GM21367 (cell line): ENCODE data around the gene LY86.

Source experiments
- ATAC-seq: cut with Tn5 transposase; IDR thresholded peaks from one replicate; pipeline ENCODE4 v1.9.1; 2021; ENCODE audit not compliant: unreplicated experiment

Gene LY86

DNA sequence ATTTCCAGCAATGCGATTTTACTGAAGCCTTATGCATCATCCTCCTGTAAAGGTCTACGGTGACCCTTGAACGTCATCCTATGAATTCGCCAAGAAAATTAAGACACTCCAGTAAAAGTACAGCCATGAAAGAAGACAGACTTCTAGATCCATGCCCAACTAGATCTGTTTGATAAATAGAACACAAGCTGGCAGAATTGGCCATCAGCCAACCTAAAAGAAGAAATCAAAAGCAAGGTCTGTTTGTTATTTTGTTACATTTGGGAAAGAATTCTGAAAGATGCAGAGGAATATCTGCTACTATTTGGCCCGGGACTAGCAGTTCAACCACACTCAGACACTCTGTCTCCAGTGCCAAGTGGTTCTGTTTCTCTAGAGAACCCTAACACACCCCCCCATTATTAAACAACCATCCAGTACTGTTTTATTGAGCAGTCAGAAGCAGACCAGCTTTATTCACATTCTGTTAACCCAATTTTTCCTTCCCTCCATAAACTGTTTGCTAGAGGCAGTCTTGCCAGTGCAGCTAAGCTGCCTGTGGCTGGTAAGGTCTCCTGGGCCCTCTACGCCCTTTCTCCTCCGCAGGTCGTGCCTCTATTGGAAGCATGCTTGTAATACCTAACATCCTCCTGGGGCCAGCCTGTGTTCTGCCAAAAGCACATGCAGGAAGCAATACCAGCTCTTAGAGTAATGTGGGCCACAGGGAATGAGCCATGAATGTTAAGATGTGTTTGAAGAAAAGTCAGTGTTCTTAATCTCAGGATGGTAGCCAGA, 30.7 kb downstream of the LY86 start:
- no peak for ATAC-seq

DNA sequence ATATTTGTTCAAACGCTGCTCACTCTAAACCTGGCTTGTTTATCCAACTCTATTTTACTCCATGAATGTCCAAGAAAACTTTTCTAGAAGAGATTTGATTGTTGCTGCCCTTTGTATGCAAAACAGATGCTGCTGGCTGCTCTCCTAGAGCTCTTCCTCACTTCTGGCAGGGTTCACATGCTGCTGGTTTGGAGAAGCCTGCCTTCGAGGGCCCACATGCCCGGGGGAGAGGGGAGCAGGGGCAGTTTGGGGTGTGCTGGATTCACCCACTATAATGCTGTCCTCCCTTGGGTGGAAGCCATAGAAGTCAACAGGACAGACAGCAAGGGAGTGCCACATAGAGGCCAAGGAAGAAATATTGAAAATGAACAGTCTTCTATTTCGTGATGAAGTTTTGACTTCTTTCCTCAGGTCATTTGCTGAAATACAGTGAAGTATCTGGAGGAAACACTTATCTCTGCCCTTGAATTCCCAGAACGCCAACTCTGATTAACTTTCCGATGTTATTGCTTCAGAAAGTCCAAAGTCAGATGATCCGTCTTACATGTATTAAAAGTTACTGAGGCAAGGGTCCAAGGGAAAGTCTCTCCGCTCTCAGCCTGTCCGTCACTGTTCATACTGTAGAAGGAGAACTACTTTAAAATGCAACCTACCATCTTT, 32.4 kb downstream of the LY86 start:
- ATAC-seq = no peak

DNA sequence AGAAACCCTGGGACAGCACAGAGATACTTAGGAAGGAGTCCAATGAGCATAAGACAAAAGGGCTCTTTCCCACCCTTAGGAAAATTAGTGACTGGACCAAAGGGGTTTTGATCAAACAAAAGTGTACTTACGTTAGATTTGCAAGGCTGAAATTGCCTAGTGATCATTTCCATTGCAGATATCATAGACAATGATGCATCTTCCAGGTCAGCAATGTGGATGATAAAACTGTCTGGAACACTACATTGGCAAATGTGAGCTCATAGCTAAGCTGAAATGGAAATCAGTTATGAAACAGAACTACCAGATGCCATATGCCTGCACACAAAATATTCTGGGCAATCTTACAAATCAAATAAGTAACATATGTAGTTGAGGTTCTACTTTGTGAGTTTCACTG, 34.0 kb downstream of the LY86 start:
- no peak for ATAC-seq

DNA sequence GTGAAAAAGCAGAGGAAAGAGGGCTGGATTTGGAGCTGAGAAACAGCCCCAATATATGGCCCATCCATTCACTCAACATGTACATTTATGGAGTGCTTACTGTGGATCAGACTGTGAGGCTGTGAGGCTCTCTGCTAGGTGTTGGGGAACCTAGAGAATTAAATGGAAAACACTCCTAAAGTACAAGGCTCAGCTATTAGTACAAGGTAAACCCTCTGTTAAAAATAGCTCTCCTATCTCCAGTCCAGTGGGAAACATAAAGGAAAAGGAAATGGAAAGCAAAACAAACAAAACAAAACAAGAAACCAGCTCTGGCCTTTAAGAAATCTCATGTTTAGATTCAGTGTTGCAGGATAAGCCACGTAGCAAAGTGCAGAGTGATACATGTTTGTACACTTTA, 35.0 kb downstream of the LY86 start:
- ATAC-seq = no peak

DNA sequence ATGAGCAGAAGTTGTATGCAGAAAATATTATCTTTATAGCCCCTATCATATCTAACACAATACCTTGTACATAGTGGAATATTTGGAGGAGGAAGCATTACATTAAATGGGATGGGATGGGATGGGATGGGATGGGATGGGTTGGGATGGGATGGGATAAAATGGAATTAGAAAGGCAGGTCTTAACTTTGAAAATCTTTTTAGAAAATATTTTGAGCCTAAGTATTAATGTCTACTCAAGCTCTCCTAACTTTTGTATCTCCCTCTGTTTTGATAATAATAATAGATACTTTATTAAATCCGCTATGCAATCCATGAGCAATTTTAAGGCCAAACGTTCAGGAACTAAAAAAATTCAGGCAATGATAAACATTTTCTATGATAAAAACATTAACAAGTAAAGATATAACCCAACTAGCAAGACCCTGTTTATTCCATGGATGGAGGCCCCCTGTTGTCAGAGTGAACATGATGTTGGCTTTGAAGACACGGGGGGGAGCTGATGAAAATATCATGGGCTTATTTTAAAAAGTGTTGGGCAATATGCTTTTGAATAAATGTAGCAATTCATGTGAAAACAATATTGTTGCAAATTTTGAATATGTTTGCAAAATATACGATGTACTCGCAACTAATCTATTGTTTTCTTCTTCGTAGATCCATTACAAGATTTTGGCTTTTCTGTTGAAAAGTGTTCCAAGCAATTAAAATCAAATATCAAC, 35.9 kb downstream of the LY86 start:
- no peak for ATAC-seq

DNA sequence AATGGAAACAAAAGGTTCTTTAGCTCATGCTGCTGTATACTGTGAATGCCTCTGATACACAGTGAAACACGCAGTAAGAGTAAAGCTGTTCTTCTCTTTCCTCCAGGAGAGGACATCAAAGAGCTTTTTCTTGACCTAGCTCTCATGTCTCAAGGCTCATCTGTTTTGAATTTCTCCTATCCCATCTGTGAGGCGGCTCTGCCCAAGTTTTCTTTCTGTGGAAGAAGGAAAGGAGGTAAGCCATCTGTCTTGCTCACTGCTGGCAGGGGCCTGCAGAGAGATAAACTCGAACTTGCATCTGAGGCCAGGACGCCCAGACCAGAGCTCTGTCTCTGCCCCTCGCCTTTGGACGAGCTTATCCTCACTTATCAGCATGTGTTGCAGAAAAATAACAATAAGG, 37.7 kb downstream of the LY86 start:
- ATAC-seq = no peak

DNA sequence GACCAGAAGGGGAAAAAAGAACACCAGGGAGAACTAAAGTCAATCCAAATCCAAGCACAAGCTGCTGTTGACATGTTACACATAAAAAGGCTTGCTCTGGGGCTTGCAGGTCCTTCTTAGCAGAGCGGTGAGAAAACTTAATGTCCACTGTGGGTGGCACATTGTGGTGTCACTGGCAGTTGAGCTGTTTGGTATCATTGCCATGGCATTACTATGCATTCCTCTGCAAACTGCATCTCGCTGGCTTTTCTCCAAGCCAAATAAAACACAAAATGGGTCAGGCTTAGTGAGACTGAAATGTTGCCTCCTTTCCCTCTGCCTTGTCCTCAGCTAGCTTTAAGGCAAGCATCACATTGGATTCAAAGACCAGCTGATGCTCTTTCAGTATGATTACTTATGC, 40.9 kb downstream of the LY86 start:
- no peak for ATAC-seq

DNA sequence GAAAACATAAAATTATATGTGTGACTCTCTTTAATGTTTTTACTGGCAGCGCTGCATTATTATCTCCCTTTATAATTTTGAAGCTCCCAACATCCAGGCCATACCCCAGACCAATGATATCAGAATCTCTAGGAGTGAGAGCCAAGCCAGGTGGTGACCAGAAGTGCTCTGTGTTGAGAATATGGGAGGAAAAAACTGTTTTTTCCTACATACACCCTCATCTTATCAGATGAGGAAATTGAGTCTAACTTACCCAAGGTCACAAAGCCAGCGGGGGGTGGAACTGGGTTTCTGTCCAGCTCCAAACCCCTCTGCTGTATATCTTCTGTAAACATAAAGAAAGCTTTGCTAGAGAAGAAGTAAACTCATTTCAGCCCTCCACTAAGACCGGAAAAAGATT, 42.5 kb downstream of the LY86 start:
- ATAC-seq = no peak

DNA sequence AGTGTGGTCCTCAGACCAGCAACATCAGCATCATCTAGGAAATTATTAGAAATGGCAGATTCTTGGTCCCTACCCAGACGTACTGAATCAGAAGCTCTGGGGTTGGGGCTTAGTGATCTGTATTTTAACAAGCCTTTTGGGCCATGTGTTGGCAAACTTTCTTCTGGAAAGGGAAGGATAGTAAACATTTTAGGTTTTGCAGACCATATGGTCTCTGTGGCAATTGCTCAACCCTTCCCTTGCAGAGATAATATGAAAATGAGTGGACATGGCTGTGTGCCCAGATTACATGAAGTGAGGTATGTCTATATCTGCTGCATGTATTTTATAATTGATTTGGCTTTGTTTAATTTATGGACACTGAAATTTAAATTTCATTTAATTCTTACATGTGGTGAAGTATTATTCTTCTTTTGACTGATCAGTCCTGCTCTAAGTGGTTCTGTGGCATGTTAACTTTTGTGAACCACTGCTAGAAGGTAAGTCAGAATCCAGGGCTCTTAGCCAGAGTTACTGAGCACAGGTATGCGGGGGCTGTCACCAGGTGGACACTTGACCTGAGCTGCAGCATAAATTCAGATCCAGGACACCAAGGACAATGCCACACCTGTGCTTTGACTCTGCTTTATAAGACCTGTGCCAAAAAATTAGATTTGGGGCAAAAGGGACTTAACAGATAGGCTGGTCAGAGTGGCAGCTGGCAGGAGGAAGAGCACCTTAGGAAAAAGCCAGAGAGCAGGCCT, 43.2 kb downstream of the LY86 start:
- no peak for ATAC-seq

DNA sequence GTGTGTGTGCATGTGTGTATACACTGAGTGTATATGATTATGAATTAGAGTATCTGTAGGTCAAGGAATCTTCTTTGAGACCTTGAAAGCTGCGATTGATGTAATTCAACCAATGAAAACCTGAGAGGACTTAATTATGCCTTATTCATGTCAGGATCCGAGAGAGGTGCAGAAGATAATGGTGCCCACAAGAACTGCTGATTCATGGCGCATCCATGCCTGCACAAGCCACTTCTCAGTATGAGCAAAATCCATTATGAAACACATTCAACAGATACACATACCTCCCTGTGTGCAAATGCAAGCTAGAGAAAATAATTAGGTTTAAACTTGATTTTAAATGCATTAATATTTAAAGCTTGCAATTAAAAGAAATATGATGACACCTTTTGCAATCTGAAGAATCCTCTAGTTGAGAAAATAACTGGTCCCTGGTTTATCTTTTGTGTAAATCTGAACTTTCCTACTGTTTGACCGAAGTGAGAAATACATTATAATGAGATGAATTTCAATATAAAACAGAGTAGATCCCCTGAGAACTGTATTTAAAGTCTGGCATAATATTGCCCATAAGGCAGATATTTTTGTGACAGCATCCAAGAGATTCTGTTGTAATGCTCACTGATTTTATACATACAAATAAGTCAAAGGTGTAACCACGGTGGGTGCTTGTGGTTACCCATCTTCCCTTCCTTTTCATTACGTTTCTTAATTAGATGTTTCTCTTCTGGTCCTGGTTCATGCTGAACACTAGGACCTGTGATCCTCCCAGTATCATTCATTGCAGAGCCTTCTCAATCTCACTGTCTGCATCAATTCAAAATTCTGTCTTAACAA, 45.6 kb downstream of the LY86 start:
- ATAC-seq = no peak

DNA sequence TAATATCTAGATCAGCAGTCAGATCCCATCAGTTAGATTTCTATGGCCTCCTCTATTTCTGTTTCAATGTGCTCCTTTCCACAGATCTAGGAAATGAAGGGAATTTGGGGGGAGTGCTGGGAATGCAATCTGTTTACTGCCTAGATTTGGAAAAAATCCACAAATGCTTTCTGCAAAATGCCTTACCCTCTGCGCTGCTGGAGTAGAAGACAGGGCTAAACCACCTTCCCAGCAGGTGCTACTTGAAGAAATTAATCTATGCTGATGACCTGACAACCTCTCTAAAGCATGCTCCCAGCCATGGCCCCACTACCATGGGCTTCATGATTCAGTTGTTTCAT, 46.2 kb downstream of the LY86 start:
- ATAC-seq = no peak

DNA sequence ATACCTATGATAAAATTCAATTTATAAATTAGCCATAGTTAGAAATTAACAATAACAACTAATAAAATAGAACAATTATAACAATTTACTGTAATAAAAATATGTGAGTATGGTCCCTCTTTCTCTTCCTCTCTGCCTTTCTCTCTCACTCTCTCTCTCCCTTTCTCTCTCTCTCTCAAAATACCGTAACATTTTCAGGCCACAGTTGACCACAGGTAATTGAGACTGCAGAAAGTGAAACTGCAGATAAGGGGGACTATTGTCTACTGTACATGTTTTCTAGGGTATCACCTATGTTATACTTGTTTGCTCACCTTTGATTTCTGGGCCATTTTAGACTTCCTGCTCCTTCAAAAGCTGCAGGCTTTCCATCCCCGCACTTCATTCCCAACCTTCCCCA, 46.8 kb downstream of the LY86 start:
- peak; percentile 45 for ATAC-seq

DNA sequence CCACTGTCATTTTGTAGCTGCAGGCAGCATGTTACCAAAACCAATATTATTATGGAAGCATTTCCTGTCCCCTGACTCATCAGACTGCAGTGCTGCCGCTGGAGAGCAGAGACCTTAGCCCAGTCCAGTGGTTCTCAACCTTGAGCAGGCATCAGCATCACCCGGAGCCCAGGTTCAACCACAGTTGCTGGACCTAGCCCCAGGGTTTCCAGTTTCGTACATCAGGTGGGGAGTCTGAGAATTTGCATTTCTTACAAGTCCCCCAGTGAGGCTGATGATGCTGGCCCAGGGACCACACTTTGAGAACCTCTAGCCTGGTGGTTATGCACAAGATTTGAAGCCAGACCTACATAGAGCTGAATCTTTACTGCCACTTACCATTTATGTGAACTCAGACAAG, 47.3 kb downstream of the LY86 start:
- ATAC-seq = peak; percentile 69

DNA sequence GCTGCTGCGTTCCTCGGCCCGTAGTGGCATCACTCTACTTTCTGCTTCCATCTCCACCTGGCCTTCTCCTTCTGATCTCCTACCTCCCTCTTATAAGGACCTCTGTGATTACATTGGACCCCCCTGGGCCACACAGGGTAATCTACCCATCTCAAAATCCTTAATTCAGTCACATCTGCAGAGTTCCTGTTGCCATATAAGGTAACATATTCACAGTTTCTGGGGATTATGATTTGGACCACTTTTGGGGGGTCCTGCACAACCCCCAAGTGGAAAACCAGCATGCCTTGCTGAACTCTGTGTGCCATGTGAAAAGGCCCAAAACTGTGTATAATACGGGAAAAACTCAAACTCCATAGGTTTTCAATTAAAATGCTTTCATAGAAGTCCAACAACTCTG, 51.1 kb downstream of the LY86 start:
- no peak for ATAC-seq

DNA sequence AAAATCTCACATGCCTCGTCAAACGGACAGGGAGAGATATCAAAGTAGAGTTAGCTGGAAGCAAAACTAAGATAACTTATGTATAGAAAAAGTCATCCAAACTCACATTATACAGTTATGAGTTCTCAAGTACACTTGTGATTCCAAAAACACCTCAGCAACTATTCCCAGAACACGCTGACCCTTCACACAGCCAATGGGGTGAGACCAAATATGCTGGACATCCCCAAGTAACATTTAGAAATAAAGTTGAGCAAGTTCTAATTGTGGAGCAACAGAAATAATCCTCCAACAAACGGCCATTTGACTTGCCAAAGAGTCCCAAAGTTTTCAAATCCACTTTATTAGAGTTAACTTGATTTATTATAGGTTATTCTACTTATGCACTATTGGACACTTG, 52.4 kb downstream of the LY86 start:
- no peak for ATAC-seq

DNA sequence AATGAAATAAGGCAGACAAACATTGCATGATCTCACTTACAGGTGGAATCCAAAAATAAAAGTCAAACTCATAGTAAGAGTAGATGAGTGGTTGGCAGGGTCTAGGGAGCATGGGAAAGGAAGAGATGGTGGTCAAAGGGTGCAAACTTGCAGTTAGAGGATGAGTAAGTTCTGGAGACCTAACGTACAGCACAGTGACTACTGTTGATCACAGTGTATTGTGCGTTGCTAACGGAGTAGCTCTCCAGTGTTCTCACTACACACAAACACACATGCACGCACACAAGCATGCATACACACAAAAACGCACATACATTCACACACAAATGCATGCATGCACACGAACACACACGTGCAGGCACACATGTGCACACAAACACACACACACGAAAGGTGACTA, 54.9 kb downstream of the LY86 start:
- ATAC-seq = no peak

DNA sequence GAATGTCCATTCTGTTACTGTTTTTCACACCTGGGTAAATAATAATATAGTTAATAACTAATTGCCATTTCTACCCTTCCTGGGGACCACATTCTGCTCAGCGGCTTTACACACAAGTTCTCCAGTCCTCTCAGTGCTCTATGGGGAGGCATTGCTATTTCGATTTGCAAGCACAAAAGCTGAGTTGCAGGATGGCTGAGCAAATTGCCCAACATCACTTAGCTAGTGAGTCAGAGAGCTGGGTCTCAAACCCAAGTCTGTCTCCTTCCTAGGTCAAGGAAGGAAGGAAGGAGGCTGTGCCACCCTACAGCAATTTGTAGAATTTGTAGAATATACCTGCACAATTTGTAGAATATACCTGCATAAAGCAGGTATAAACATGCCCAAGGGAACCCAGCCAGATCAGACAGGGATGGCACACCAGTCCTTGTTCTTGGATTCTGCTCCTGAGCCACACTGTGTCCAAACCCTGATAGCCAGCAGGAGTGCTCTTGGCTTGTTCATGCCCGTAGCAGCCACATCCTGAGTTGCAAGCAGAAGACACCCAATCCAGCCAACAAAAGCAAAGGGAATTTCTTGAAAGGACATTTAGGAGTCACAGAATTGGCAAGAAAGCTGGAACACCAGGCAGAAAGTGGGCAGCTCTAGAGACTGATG, 56.9 kb downstream of the LY86 start:
- no peak for ATAC-seq

DNA sequence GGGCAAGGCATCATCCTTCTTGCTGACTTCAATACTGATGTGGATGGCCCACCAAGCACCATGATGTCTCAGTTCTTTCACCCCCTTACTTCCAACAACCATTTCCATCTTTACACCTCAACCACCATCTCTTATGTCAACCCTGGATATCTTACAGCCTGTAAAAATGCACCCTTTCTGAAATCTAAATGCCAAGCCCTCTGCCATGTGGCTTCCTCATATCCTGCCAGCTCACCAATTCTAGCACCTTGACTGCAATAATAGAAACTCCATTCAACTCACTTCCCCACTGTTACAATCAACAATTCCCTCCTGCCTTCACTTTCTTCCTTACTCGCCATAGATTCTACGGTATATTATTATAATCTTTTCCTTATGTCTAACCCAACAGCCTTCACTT, 57.9 kb downstream of the LY86 start:
- ATAC-seq = no peak

DNA sequence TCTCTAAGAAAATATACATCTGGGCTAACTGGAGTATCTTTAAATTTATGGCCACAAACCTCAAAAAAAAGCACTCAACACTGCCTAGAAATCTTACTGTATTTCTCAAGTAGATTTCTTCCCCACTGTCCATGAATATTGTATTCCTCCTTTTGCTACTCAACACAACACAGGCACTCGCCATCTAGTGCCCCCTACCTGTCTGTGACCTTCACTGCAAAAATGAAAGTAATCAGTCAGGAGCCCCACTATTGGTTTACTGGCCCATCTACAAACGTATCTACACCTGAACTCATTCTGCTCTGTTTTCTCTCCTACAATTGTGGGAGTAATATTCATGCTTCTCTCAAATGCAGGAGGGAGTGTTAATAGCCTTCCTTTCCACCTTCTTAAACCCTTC, 58.3 kb downstream of the LY86 start:
- ATAC-seq = no peak

DNA sequence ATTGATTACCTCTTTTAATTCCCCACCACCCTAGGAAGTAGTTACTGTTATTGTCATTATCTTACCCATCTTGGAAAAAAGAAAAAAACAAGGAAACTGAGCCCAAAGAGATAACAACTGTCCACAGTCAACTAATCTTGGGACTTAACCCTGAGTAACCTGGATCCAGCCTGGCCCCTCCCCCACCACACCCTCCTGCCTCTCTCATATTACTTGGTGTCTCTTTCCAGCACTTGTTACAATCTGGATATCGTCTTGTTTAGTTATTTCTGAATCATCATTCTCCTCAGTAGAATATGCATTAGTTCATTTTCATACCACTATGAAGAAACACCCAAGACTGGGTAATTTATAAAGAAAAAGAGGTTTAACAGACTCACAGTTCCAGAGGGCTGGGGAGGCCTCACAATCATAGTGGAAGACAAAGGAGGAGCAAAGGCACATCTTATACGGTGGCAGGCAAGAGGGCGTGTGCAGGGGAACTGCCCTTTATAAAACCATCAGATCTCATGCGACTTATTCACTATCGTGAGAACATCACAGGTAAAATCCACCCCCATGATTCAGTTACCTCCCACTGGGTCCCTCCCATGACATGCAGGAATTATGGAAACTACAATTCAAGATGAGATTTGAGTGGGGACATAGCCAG, 60.3 kb downstream of the LY86 start:
- no peak for ATAC-seq
